Endothelial cell (in vitro differentiated cells): ENCODE results near the gene WHRN. TPM values are rescaled to one million over a fixed set of nuclear protein-coding genes. Genes with fewer than 3 reads are reported as not detected.

Source experiments
- DNase-seq: peaks from one replicate; pipeline ENCODE4 v3.0.0; 2021; ENCODE audit warnings: low spot score
- H3K27ac Mint-ChIP-seq: one replicate; pipeline ENCODE4 v1.8.0; 2021; ENCODE audit warnings: mixed read lengths, inconsistent platforms; ENCODE audit not compliant: unreplicated experiment
- H3K27me3 Mint-ChIP-seq: one replicate; pipeline ENCODE4 v1.8.0; 2021; ENCODE audit warnings: mild to moderate bottlenecking, moderate library complexity, mixed read lengths, inconsistent platforms; ENCODE audit not compliant: unreplicated experiment
- H3K36me3 Mint-ChIP-seq: one replicate; pipeline ENCODE4 v1.8.0; 2021; ENCODE audit warnings: mild to moderate bottlenecking, low read depth, mixed read lengths, inconsistent platforms; ENCODE audit not compliant: unreplicated experiment
- H3K4me1 Mint-ChIP-seq: one replicate; pipeline ENCODE4 v1.8.0; 2021; ENCODE audit warnings: mild to moderate bottlenecking, mixed read lengths, inconsistent platforms; ENCODE audit not compliant: unreplicated experiment
- H3K4me3 Mint-ChIP-seq: one replicate; pipeline ENCODE4 v1.8.0; 2021; ENCODE audit warnings: mild to moderate bottlenecking, mixed read lengths, inconsistent platforms; ENCODE audit not compliant: unreplicated experiment
- H3K9me3 Mint-ChIP-seq: one replicate; pipeline ENCODE4 v1.8.0; 2021; ENCODE audit warnings: mixed read lengths, inconsistent platforms; ENCODE audit not compliant: unreplicated experiment
- total RNA-seq: library from RNA; stranded (reverse); fragmentation: NEBNext Ultra II Directional; extraction: Animal tissue kit (Norgen Biotek cat#: 25700); gene quantifications from one replicate; pipeline ENCODE4 v1.2.1, GENCODE V29; 2021; ENCODE audit not compliant: unreplicated experiment
- TF ChIP-seq, protein P1 (sequence below): fragments of 200-600 bp; sonication (generic); IDR thresholded peaks from one replicate; pipeline ENCODE4 v1.5.0; 2021; ENCODE audit warnings: antibody characterized with exemption; ENCODE audit not compliant: unreplicated experiment

The WHRN gene
- total RNA-seq, 1 donor from 2014 or later = 4.1 TPM

DNA sequence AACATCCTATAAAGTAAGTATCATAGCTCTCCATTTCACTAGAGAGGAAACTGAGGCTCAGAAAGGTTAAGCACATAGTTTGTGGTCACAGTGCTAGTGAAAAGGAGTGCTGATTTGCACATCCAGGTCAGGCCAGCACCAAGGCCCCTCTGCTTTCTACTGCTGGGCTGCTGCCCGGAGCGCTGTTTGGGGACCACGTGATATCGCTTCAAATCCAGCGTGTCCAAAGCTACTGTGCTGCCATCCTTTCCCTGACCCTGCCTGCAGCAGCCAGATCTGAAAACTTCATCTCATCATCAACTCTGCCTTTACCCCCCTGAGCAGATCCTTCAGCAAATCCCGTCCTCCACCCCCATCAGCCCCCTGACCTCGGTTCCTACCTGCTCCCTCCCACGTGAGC lies 76.8 kb downstream of the WHRN start:
- no peaks in the 10 kb centered on the region for H3K4me1 Mint-ChIP-seq
- no peak overlapping the region for H3K27ac Mint-ChIP-seq
- TF ChIP-seq, protein P1, sequence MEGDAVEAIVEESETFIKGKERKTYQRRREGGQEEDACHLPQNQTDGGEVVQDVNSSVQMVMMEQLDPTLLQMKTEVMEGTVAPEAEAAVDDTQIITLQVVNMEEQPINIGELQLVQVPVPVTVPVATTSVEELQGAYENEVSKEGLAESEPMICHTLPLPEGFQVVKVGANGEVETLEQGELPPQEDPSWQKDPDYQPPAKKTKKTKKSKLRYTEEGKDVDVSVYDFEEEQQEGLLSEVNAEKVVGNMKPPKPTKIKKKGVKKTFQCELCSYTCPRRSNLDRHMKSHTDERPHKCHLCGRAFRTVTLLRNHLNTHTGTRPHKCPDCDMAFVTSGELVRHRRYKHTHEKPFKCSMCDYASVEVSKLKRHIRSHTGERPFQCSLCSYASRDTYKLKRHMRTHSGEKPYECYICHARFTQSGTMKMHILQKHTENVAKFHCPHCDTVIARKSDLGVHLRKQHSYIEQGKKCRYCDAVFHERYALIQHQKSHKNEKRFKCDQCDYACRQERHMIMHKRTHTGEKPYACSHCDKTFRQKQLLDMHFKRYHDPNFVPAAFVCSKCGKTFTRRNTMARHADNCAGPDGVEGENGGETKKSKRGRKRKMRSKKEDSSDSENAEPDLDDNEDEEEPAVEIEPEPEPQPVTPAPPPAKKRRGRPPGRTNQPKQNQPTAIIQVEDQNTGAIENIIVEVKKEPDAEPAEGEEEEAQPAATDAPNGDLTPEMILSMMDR = no peak
- no peaks in the 10 kb centered on the region for H3K9me3 Mint-ChIP-seq
- no peak overlapping the region for H3K4me3 Mint-ChIP-seq
- no peaks in the 10 kb centered on the region for H3K36me3 Mint-ChIP-seq
- DNase-seq = no peak
- peaks cover 12% of the 10 kb centered on the region for H3K27me3 Mint-ChIP-seq

GRCh38 chr9:114427644-114428043 lies 77.6 kb downstream of the WHRN start:
- Mint-ChIP-seq H3K4me3 (no peak overlapping the region), H3K36me3 (no peaks in the 10 kb centered on the region), H3K27me3 (peaks cover 17% of the 10 kb centered on the region), H3K9me3 (no peaks in the 10 kb centered on the region), H3K4me1 (no peaks in the 10 kb centered on the region), H3K27ac (no peak overlapping the region)
- TF ChIP-seq, protein P1 = no peak
- no peak for DNase-seq

DNA sequence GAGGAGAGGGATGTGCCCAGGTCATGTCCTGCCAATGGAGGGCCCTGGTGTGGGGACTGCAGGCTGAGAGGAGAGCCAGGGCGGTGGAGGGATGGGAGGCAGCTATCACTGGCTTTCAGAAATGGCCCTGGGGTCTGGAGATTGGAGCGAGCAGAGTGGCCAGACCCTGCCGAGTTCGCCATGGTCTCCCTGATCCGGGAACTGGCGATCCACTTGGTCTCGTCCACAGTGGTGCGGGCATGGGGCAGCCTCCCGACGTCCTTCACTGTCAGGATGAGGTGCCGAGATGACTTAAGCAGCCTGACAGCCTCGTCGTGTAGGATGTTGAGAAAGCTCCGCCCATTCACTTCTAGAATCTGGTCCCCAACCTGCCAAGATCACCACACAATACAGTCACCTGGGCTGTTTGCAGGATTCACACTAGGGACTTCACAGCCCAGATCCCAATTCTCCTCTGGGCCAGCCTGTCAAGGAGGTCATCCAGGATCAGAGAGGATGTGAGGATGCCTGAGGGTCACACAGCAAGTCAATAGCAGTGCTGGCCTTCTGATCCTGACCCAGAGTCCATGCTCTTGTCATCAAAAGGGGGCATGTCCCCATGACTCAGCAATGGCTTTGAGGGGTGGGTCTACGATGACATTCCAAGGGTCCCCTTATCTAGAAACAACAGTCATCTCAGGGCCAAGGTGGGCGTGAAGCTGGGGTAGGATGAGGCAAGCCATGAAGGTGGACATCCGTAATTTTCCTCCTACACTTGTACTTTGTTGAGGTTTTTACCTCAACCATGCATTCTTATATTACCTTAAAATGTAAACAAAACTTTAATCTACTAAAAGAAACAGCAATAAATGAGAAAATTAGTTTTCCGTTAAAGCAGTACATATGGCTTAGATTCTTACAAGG lies 79.0 kb downstream of the WHRN start:
- Mint-ChIP-seq H3K27me3 (peaks cover 18% of the 10 kb centered on the region), H3K4me3 (no peak overlapping the region), H3K9me3 (no peaks in the 10 kb centered on the region), H3K27ac (no peak overlapping the region), H3K36me3 (no peaks in the 10 kb centered on the region), H3K4me1 (no peaks in the 10 kb centered on the region)
- DNase-seq = no peak
- TF ChIP-seq, protein P1 = no peak

DNA sequence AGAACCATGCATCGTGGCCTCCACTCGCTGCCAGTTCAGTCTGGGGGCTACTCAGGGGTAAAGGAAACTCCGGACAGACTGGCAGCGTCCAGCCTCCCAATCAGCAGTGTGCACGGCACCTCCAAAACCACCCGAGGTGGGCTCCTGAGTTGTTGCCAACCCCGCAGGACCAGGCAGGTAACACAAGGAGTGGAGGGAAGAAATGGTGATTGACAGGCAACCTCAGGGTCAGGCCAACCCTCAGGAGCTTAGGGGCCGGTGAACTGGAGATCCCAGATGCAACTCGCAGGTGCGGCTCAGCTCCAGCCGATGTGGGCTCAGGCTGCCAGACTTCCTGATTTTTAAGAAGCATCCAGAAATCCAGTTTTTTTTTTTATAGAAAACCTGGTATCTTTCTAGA lies 80.1 kb downstream of the WHRN start:
- Mint-ChIP-seq H3K27me3 (peaks cover 16% of the 10 kb centered on the region), H3K27ac (no peak overlapping the region), H3K4me1 (no peaks in the 10 kb centered on the region), H3K4me3 (no peak overlapping the region), H3K36me3 (no peaks in the 10 kb centered on the region), H3K9me3 (no peaks in the 10 kb centered on the region)
- TF ChIP-seq, protein P1 = no peak
- no peak for DNase-seq

- no peak for DNase-seq
These were observed 81.1 kb downstream of the WHRN start for GRCh38 chr9:114424126-114424525.

More at GRCh38 chr9:114424126-114424525, 81.1 kb downstream of the WHRN start:
- Mint-ChIP-seq H3K4me3 (no peak overlapping the region), H3K27ac (no peak overlapping the region), H3K9me3 (no peaks in the 10 kb centered on the region), H3K4me1 (no peaks in the 10 kb centered on the region), H3K36me3 (no peaks in the 10 kb centered on the region), H3K27me3 (peaks cover 16% of the 10 kb centered on the region)
- TF ChIP-seq, protein P1 = no peak
